Measurements from ENCODE around the gene HHLA2.

- TF ChIP-seq CTCF (IDR thresholded peaks at IDR 0.05) (no peak), TEAD4 (CRISPR knock-in tag; IDR thresholded peaks at IDR 0.05) (no peak)
Observed at GRCh38 chr3:108324177-108324576, 27.8 kb downstream of the HHLA2 start.

Measured in WTC11 (cell line).